ENCODE measurements around the gene CD44.
A peak's percentile ranks its signal among the peaks of the same experiment; 100 is the strongest.

CD44 gene

GRCh38 chr11:35241083-35241482 is 102.1 kb downstream of the CD44 start:
- no peak for FAIRE-seq

- no peak for FAIRE-seq
These were observed 102.6 kb downstream of the CD44 start for GRCh38 chr11:35241531-35241930.

- FAIRE-seq: no peak
These were observed 103.7 kb downstream of the CD44 start for GRCh38 chr11:35242412-35243242.

DNA sequence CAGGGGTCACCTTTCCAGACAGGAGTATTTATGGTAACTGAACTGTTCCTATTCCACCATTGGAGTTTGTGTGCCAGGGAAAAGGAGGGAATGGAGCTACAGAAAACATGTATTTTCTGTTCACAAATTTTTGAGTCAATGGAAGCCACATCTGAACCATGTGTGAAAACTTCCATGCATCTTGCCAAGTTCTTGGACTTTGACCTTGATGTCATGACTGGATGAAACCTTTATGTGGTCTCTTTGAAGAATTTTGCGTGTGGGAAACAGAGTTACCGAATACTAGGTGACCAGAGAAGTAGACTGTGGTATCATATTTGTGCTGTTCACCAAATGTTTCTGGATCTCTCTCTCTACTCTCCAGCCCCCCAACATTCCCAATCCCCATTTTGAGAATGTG is 104.8 kb downstream of the CD44 start:
- FAIRE-seq: no peak

- FAIRE-seq: no peak
These were observed 106.1 kb downstream of the CD44 start for GRCh38 chr11:35245056-35245455.

- FAIRE-seq: no peak
These were observed 106.8 kb downstream of the CD44 start for GRCh38 chr11:35245786-35246185.

GRCh38 chr11:35246745-35247144 is 107.8 kb downstream of the CD44 start:
- no peak for FAIRE-seq

GRCh38 chr11:35247428-35247827 is 108.5 kb downstream of the CD44 start:
- no peak for FAIRE-seq

GRCh38 chr11:35247863-35248262 is 108.9 kb downstream of the CD44 start:
- FAIRE-seq: no peak

DNA sequence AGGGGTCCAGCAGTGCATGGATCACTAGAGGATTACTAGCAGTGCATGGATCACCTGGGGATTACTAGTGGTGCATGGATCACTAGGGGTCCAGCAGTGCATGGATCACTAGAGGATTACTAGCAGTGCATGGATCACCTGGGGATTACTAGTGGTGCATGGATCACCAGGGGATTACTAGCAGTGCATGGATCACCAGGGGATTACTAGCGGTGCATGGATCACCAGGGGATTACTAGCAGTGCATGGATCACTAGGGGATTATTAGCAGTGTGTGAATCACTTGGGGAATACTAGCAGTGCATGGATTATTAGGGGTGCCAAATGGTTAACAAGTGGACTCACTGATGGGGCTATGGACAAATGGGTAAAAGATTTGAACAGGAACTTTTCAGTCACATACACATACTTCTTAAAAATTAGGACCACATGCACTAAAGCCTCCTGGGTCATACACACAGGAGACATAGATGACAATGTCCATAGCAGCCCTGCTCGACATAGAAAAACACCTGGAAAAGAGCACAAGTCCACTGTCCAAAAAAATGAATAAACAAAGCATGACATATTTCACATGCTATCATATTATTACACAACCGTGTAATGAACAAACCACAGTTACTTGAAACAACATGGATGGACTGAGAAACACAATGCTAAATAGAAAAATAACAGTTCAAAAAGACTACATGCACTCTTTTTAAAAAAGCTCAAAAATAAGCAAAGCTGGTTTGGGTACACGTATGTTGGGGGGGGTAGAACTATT is 109.8 kb downstream of the CD44 start:
- no peak for FAIRE-seq

DNA sequence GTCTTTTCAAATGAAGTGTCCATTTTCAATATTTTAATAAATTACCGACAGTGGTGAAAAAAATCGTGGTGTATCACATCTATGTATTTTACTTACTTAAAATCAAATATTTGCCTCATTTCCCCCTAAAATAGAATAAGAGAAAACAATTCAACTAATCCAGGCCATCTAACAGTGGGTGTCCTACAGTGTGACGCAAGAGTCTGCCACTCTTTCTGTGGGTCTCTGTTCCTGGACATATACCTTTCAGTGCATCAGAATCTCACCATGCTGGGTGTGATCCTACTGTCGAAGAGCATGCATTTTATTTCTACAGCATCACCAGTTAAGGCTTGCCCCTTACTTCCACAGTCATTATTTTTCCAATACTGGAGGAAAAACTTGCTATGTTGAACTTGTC is 111.2 kb downstream of the CD44 start:
- FAIRE-seq: no peak

- FAIRE-seq: no peak
These were observed 111.7 kb downstream of the CD44 start for GRCh38 chr11:35250621-35251020.

DNA sequence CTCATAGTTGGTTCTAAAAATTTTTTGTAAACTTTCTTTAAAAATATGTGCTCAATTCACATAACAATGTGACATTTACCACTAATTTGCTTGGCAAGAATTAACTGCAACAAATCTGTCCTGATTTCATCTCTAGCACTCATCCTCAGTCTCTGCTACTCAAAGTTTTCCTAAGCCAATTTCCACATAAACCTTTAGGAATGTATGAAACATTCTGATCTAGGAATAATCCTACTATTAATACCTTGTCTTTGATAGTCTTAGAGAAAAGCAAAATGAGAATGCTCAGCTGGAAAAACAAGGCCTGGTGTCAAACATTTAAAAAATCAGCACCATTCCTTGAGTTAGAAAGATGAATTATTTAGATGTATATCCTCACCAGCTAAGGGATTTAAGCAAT is 114.3 kb downstream of the CD44 start:
- FAIRE-seq: no peak

- FAIRE-seq: no peak
These were observed 116.5 kb downstream of the CD44 start for GRCh38 chr11:35255514-35255913.

GRCh38 chr11:35256296-35256695 is 117.3 kb downstream of the CD44 start:
- peak; percentile 58 for FAIRE-seq

DNA sequence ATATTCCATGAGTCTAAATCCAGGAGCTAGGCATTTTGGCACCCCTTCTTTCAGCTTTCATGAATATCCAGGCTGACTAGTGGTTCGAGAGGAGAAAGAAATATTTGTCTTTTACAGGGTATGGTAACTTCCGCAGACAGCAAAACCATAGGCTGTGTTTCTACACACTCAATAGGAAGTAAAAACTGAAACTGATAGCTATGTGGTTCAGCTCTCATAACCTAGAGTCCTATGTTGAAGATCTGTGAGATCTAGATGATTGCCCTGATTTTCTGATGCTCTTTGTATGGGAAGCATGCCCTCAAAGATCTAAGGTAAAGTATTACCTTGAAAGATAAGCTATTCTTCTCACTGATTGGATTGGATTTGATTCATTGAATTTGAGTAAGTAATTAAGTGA is 118.3 kb downstream of the CD44 start:
- no peak for FAIRE-seq

DNA sequence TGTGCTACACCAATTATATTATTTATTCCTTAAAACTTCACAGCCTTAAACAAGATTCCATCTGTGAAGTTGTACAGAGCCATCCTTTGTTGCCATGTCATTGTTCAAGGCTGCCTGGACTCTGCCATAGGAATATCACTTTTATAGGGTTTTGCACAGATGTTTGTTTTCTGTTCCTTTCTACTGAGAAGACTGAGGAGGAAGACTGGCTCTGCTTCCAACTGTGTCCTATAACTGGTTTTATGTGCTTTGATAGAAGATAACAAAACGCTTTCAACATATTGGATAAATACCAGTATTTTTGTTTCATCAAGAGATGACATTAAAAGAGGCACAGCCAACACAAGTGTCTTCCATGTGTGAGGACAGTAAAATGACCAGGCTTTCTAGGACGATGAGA is 120.6 kb downstream of the CD44 start:
- no peak for FAIRE-seq

DNA sequence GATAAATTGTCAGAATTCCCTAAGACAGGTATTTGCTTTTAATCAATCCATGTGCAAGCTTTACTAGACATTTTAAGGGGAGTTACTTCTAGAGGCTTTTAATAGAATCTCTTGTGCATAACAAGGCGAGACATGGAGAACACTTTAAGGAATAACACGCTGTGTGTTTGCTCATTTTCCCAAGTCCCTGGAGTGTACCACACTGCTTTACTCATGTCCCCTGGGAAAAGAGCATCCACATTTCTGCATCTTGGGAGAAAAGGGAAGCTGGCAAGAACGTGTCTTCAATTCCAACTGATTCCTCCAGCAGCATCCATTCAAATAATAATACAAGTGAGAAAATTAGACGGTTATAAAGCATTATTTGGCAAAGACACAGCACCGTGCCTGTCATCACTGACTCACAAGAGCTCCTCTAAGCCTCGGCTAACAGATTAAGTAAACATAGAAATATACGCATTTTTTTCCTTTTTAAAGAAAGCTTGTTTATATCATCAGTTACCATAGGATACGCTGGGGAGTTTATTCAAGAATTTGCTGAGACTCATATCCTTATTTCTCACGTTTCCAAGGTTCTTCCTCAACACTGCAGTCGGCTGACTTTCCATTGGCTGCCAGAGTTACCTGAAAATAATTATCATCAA is 121.5 kb downstream of the CD44 start:
- FAIRE-seq: peak; percentile 66

DNA sequence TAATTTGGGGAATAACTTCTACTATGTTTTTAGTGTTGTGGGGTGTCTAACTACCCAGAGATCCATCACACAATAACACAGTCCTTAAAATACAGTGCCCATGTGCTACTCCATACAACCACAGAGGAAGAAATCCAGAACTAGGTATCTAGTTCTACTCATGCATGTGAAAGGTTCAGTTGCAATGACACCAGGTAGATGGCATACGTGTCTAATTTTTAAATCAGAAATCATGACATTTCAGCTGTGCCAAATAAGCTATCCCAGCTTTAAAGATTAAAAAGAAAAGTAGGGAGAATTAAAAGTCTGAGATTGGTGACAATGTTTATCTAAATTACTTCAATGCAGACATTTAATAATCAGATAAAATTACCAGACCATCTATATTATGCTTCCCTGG is 122.2 kb downstream of the CD44 start:
- peak; percentile 70 for FAIRE-seq

DNA sequence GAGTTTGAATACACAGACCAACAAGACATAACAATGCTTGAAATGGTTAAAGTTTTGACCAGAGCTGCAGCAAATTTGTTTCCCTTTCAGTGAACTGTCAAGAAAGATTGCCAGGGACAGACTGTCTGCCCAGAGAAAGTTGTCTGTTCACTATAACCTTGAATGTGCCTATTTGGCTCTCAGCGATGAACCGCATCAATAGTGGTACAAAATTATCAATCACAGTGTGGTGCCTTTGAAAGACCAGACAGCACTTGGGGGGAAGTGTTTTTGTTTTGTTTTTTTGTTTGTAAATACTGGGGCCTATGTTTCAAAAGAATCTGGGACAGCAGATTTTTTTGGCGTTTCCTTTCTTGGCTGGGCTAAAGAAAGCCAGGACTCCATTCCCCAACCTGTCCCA is 123.1 kb downstream of the CD44 start:
- FAIRE-seq: no peak

DNA sequence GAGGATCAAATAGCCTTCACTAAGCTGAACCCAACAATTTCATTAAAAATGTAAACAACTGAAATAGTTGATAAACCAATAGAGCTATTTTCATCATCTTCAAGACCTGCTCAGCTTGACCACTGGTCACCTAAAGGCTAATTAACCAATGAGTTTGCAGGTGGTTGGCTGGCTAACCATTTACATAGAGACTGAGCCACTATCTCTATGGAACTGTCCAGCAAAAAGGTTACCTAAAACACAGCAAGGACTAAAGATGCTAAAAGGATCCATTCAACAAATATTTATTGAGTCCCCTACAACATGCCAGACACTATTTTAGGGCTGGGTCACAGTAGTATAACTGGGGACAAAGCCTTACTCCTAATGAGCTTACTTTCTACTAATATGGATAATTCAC is 123.8 kb downstream of the CD44 start:
- no peak for FAIRE-seq

GRCh38 chr11:35265755-35266454 is 126.9 kb downstream of the CD44 start:
- FAIRE-seq: no peak

DNA sequence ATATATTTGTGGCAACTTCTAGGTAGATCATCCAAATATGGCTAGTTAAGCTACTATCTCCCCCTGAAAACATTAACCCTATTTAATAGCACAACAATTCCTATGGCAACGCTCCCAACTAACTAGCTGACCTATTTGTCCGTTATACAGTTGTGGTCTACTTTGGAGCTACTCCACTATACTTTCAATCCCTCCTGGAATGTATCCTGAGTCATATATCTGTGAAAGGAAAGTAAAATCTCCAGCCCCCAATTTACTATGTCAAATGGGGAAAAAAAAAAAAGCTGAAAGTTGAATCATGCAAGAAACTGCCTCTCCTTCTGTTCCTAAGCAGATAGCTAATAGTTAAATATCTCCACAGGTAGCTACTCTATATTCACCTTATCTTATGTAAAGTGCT is 128.5 kb downstream of the CD44 start:
- FAIRE-seq: no peak
